ENCODE results near the gene VAV1. TPM values are rescaled to one million over a fixed set of nuclear protein-coding genes. Genes with fewer than 3 reads are reported as not detected.

VAV1 gene
- total and polyA plus RNA-seq, 2 of the 13 experiments (the other 11 are each of a cell fraction or from before 2014, with no cell fraction given) = not detected

GRCh38 chr19:6723108-6723618 is 49.3 kb upstream of the VAV1 start (continued):
- TF ChIP-seq ZNF20 (CRISPR knock-in tag; IDR thresholded peaks at IDR 0.05) = no peak
- TF ChIP-seq MAZ (IDR thresholded peaks at IDR 0.05; ENCODE audit: borderline replicate concordance, low read depth, low read length) = no peak
- 0 out of 2 replicates have a peak, but pooled peaks have one; percentile 46 for TF ChIP-seq MAZ (CRISPR knock-in tag; IDR thresholded peaks at IDR 0.05; ENCODE audit: low read depth)
- peak; percentile 56; the same call in 1 of the 2 replicates for TF ChIP-seq UBTF (CRISPR knock-in tag; IDR thresholded peaks at IDR 0.05)
- TF ChIP-seq NCOA2 (CRISPR knock-in tag; IDR thresholded peaks at IDR 0.05) = peak; percentile 98
- peak; percentile 83; the same call in 1 of the 2 replicates for TF ChIP-seq RXRA (CRISPR knock-in tag; IDR thresholded peaks at IDR 0.05)
- peak; percentile 26 for TF ChIP-seq XRCC5 (optimal IDR thresholded peaks at IDR 0.05; ENCODE audit: low read length)
- TF ChIP-seq CCDC6 (CRISPR knock-in tag; IDR thresholded peaks at IDR 0.05) = peak; percentile 63; the same call in 1 of the 2 replicates
- 0 out of 2 replicates have a peak, but pooled peaks have one; percentile 21 for TF ChIP-seq ZNF121 (CRISPR knock-in tag; IDR thresholded peaks at IDR 0.05)
- peak; percentile 73; the same call in 1 of the 2 replicates for TF ChIP-seq TFE3 (CRISPR knock-in tag; IDR thresholded peaks at IDR 0.05)
- peak; percentile 82; the same call in 1 of the 2 replicates for TF ChIP-seq SKIL (CRISPR knock-in tag; IDR thresholded peaks at IDR 0.05; ENCODE audit: borderline replicate concordance)
- TF ChIP-seq HIC2 (CRISPR knock-in tag; IDR thresholded peaks at IDR 0.05; ENCODE audit: low read depth) = peak; percentile 83; the same call in 1 of the 2 replicates
- TF ChIP-seq ZNF317 (CRISPR knock-in tag; IDR thresholded peaks at IDR 0.05) = peak; percentile 14; the same call in 1 of the 2 replicates
- peak; percentile 64; the same call in 1 of the 2 replicates for TF ChIP-seq ZNF543 (CRISPR knock-in tag; IDR thresholded peaks at IDR 0.05)
- peak; percentile 88 for TF ChIP-seq SALL1 (CRISPR knock-in tag; IDR thresholded peaks at IDR 0.05)
- peak; percentile 73 for TF ChIP-seq RERE (CRISPR knock-in tag; IDR thresholded peaks at IDR 0.05; ENCODE audit: low read depth)
